Spleen (tissue), 7 donors: ENCODE data around the gene TSKS.

Source experiments
- POLR2A ChIP-seq, 3 donors: fragments of 450-650 bp; IDR thresholded peaks; one replicate each; pipeline ENCODE4 v1.5.1; 2017; ENCODE audit warnings: antibody characterized with exemption in 3 of 3, mild to moderate bottlenecking in 1 of 3
- TF ChIP-seq, protein P1 (sequence below), 11 experiments: fragments of 200-600 bp in 7 of 11; fragments of 450-650 bp in 4 of 11; sonication (generic) in 4 of 11; IDR thresholded peaks in 8 of 11; conservative IDR thresholded peaks in 3 of 11; 1 replicate in 7 of 11; 2 replicates in 4 of 11; pipeline versions ENCODE4 v1.4.0 to v1.8.0; 2016 to 2021; ENCODE audit warnings: antibody characterized with exemption in 11 of 11, inconsistent platforms in 4 of 11, mild to moderate bottlenecking in 1 of 11
- donor health status: DM: no; HTN: no; CAD: no; lungs with moderate emphysema.
- donor health status: DM: no; HTN: no; CAD: no.
- donor health status: DM: no; HTN: no; CAD: no.

DNA sequence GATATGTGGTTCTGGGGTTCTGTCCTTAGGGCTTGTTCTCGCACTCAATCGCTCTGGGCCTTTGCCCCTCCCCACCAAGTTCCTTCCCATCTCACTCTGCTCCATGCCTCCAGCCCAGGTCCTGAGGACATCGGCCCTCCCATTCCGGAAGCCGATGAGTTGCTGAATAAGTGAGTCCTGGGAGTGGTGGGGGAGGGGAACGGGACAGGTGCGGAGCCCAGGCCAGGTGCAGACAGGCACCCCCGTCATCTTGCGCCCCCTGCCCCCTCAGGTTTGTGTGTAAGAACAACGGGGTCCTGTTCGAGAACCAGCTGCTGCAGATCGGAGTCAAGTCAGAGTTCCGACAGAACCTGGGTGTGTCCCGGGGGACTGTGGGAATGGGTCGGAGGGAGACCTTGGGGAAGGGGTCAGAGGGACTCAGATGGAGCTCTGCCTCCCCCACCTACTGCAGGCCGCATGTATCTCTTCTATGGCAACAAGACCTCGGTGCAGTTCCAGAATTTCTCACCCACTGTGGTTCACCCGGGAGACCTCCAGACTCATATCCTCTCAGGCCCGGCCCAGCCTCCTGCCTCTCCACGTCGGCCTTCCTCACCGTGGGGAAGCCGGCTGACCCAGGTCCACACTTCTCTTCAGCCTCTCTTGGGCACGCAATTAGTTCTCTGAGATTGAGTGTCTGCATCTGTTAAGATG is 39.9 kb upstream of the TSKS start:
- TF ChIP-seq, protein P1, sequence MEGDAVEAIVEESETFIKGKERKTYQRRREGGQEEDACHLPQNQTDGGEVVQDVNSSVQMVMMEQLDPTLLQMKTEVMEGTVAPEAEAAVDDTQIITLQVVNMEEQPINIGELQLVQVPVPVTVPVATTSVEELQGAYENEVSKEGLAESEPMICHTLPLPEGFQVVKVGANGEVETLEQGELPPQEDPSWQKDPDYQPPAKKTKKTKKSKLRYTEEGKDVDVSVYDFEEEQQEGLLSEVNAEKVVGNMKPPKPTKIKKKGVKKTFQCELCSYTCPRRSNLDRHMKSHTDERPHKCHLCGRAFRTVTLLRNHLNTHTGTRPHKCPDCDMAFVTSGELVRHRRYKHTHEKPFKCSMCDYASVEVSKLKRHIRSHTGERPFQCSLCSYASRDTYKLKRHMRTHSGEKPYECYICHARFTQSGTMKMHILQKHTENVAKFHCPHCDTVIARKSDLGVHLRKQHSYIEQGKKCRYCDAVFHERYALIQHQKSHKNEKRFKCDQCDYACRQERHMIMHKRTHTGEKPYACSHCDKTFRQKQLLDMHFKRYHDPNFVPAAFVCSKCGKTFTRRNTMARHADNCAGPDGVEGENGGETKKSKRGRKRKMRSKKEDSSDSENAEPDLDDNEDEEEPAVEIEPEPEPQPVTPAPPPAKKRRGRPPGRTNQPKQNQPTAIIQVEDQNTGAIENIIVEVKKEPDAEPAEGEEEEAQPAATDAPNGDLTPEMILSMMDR (IDR thresholded peaks at IDR 0.05 in 8 of 11, conservative IDR thresholded peaks at IDR 0.05 in 3 of 11): no peak
- no peak for TF ChIP-seq POLR2A (IDR thresholded peaks at IDR 0.05)
